Neural crest cell (in vitro differentiated cells): ENCODE data around the gene ZP3. TPM values are rescaled to one million over a fixed set of nuclear protein-coding genes. Genes with fewer than 3 reads are reported as not detected.
"Not testable (repeated sequence)": the region's sequence is repeated elsewhere in the genome, so short reads cannot be mapped to it uniquely, and the experiment has no call there.

Experiments
- DNase-seq: peaks from one replicate; pipeline ENCODE4 v3.0.0; 2021; ENCODE audit warnings: low read depth, mixed read lengths, low spot score
- H3K27ac Mint-ChIP-seq: one replicate; pipeline ENCODE4 v1.8.0; 2021; ENCODE audit warnings: mild to moderate bottlenecking, mixed read lengths; ENCODE audit not compliant: unreplicated experiment
- H3K27me3 Mint-ChIP-seq: 2 replicates; pipeline ENCODE4 v1.8.0; 2021; ENCODE audit warnings: low read depth, mild to moderate bottlenecking, mixed read lengths
- H3K36me3 Mint-ChIP-seq: 2 replicates; pipeline ENCODE4 v1.8.0; 2021; ENCODE audit warnings: low read depth, mild to moderate bottlenecking, mixed read lengths
- H3K4me1 Mint-ChIP-seq: 2 replicates; pipeline ENCODE4 v1.8.0; 2021; ENCODE audit warnings: mixed read lengths
- H3K4me3 Mint-ChIP-seq: one replicate; pipeline ENCODE4 v1.8.0; 2021; ENCODE audit warnings: mild to moderate bottlenecking, mixed read lengths
- H3K9me3 Mint-ChIP-seq: 2 replicates; pipeline ENCODE4 v1.8.0; 2021; ENCODE audit warnings: mixed read lengths
- total RNA-seq: library from RNA; stranded (reverse); gene quantifications from 2 replicates; pipeline ENCODE4 v1.2.1, GENCODE V29; 2021

Gene ZP3
- total RNA-seq, 1 donor from 2014 or later: 0.49 TPM

DNA sequence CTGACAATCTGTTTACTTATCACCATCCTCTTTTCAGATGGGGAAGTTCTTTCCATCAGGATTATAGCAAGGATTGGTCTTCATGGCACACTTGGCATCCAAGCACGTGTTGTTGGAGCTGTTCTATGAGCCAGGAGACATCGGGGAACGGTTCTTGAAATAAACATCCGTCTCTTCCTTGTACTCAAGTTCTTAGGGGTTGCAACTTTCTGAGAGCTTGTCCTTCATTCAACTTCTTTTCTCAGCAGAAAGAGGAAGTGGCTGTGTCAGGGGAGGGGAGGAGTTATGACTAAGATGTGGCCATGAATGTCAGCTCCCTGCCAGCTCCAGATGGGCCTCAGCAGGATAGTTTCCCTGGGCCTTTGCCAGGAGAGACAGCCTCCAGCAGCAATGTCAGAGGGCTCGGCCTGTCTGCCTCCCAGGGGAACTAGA, 20.8 kb downstream of the ZP3 start:
- not testable (repeated sequence) for H3K27me3 Mint-ChIP-seq, H3K4me3 Mint-ChIP-seq, DNase-seq, H3K9me3 Mint-ChIP-seq, H3K36me3 Mint-ChIP-seq, H3K4me1 Mint-ChIP-seq
- H3K27ac Mint-ChIP-seq: peak overlapping the region; percentile 52

DNA sequence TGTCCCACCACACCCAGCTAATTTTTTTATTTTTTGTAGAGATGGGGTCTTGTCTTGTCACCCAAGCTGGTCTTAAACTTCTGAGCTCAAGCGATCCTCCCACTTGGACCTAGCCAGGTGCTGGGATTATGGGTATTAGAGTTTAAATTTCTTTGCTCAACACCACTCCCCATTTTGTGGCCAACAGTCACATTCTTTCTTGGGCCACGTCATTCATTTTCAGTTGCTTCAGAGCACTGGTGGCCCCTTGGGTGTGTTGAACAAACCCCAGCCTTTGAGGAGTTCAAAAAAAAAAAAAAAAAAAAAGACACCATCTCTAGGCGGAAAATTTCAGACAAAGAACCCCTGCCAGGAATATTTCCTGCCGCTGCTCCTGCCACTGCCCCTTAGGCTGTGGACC, 32.3 kb downstream of the ZP3 start:
- not testable (repeated sequence) for H3K4me3 Mint-ChIP-seq, DNase-seq, H3K27ac Mint-ChIP-seq

DNA sequence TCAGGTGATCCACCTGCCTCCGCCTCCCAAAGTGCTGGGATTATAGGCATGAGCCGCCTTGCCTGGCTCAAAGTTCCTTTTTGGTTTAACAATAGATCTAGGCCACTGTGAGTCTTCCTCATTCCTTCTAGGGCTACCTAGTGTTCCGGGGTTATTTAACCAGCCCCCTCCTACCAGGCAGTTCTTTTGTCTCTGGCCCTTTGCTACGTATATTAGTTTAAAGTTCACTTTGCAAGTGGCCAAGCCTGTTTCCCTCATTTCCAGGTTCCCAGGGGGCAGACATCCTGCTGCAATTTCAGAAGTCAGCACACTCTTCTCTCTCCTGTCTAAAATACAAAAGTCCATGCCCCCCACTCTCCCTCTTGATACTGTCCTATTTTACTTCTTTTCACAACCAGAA, 33.8 kb downstream of the ZP3 start:
- not testable (repeated sequence) for H3K36me3 Mint-ChIP-seq, H3K27ac Mint-ChIP-seq, H3K4me1 Mint-ChIP-seq, H3K4me3 Mint-ChIP-seq, H3K9me3 Mint-ChIP-seq, DNase-seq, H3K27me3 Mint-ChIP-seq

More for the DNA sequence above, 32.3 kb downstream of the ZP3 start:
- H3K4me1 Mint-ChIP-seq, H3K36me3 Mint-ChIP-seq, H3K9me3 Mint-ChIP-seq, H3K27me3 Mint-ChIP-seq: not testable (repeated sequence)

DNA sequence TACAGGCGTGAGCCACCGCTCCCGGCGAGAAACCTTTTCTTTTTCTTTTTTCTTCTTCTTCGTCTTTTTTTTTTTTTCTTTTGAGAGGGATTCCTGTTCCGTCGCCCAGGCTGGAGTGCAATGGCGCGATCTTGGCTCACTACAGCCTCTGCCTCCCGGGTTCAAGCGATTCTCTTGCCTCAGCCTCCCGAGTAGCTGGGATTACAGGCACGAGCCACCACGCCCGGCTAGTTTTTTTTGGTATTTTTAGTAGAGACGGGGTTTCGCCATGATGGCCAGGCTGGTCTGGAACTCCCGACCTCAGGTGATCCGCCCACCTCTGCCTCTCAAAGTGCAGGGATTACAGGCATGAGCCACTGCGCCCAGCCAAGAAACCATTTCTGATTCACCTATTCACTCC, 36.0 kb downstream of the ZP3 start:
- not testable (repeated sequence) for H3K4me3 Mint-ChIP-seq, H3K36me3 Mint-ChIP-seq, DNase-seq, H3K9me3 Mint-ChIP-seq, H3K27me3 Mint-ChIP-seq, H3K27ac Mint-ChIP-seq, H3K4me1 Mint-ChIP-seq

DNA sequence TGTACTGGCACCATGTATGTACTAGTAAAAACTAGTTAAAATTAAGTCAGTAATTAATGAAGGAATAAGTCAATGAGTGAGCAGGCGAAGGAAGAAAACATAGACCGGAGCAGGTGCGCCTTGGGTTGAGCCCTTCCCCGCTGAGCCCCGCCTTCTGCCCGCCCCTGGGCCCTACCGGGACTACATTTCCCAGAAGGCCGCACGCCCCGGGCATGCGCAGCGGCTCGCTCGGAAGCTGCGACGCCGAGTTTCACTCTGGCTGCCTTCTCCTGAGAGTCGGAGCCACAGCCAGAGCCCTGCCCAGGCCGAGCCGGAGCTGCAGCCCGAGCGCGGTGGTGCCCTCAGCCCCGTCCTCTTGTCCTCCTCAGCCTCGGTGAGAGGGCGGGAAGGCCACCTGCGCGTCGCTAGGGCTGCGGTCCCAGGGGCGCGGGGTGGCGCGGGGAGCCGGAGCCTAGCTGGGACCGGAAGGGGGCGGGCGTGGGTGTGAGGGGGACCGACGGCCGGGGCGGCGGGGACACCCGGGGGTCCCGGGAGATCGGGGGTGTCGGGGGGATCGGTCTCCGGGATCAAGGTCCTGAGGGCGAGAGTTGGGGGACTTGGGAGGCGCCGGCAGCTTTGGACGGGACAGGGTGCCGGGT, 36.8 kb downstream of the ZP3 start, which contains the start of gene DTX2:
DTX2 (plus strand) TSS at position 246 of the 638 bp plus-strand sequence. CDS start 18,801 bp downstream, outside the sequence.
- not testable (repeated sequence) for H3K27me3 Mint-ChIP-seq, H3K9me3 Mint-ChIP-seq, H3K4me1 Mint-ChIP-seq, H3K4me3 Mint-ChIP-seq, H3K36me3 Mint-ChIP-seq, DNase-seq, H3K27ac Mint-ChIP-seq

DNA sequence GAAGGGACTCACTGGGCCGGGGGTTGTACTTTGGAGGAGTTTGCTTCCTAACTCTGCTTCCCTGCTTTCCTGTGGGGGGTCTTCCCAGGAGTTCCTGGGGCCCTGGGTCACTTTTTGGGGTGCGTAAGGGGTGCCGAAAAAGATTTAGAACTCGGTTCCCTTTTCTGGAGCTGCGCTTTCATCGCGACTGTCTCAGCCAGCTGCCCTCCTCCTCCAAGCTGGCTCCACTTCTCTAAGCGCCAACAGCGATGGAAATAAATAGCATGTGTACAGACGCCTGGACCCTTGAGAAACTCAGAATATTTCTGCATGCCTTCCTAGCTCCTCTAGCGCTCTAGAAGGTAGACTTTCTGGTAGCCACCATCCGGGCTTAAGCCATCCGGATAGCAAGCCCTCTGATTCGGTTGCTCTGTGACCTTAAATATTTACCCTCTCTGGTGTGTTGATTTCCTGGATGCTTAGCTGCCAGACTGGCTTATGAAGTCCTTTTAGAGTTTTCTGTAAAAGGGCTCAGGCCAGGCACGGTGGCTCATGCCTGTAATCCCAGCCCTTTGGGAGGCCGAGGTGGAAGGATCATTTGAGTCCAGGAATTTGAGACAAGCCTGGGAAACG, 37.6 kb downstream of the ZP3 start:
- DNase-seq, H3K4me3 Mint-ChIP-seq, H3K27ac Mint-ChIP-seq, H3K36me3 Mint-ChIP-seq, H3K9me3 Mint-ChIP-seq, H3K4me1 Mint-ChIP-seq, H3K27me3 Mint-ChIP-seq: not testable (repeated sequence)

DNA sequence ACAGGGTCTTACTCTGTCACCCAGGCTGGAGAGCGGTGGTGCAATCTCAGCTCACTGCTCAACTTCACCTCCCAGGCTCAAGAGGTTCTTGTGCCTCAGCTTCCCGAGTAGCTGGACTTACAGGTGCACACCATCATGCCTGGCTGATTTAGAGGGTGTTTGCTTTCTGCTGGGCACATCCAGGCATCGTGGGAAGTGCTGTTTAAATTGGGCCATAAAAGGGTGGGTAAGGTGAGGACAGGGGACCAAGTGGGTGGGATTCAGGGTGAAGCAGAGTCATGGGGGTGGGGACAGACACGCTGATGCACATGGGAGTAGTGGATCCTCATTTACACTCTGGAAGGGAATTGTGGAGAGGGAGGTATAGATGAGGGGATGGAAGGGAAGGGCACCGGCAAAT, 40.2 kb downstream of the ZP3 start:
- H3K4me1 Mint-ChIP-seq, DNase-seq, H3K27ac Mint-ChIP-seq, H3K4me3 Mint-ChIP-seq, H3K36me3 Mint-ChIP-seq, H3K9me3 Mint-ChIP-seq, H3K27me3 Mint-ChIP-seq: not testable (repeated sequence)

DNA sequence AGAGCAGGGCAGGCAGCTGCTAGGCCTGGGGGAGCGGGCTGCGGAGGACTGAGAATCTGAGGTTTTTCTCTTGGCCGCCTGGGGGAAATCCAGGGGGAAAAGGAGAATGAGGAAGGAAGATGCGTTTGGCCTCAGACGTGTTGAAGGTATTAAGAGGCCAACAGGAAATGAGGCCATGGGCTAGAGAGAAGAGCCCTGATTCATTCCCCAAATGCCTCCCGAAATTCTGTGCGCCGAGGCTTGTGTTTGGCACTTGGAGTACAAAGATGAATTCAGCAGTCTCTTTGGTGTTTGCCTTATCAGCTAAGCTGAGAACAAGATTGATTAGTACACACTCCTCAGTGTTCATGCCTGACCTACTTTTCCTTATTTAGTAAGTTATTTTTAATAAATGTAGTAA, 41.2 kb downstream of the ZP3 start:
- not testable (repeated sequence) for H3K4me3 Mint-ChIP-seq, H3K36me3 Mint-ChIP-seq, DNase-seq, H3K4me1 Mint-ChIP-seq, H3K27me3 Mint-ChIP-seq, H3K27ac Mint-ChIP-seq, H3K9me3 Mint-ChIP-seq

DNA sequence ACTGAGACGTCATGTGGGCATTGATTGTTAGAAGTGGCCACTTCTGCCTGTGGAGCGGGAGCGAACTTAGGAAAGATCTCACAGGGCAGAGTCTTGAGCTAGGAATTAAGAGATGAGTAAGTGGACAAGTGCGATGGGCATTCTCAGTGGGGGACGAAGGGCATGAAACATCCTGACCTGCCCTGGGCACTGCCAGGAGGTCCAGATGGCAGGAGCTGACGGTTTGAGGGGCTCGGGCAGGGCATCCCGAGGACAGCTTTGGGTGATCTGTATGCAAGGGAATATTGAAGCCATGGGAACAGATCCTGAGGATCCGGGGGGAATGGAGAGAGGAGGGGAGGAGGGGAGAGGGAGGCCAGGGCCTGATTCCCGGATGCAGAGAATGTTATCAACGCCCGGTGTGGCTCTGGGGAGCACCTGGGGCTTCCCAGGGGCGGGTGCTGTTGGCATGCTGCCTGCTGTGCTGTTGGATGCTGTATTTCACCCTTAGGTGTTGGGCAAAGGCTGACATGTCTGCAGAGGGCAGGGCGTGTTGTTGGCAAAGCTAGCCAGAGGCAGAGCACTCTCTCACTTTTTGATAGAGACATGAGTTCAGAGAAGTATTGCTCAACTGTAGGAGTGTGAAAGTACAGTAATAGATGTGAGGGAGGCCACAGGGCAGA, 43.1 kb downstream of the ZP3 start:
- not testable (repeated sequence) for H3K36me3 Mint-ChIP-seq, DNase-seq, H3K9me3 Mint-ChIP-seq, H3K4me3 Mint-ChIP-seq, H3K27me3 Mint-ChIP-seq, H3K4me1 Mint-ChIP-seq
- peak overlapping the region; percentile 12 for H3K27ac Mint-ChIP-seq

DNA sequence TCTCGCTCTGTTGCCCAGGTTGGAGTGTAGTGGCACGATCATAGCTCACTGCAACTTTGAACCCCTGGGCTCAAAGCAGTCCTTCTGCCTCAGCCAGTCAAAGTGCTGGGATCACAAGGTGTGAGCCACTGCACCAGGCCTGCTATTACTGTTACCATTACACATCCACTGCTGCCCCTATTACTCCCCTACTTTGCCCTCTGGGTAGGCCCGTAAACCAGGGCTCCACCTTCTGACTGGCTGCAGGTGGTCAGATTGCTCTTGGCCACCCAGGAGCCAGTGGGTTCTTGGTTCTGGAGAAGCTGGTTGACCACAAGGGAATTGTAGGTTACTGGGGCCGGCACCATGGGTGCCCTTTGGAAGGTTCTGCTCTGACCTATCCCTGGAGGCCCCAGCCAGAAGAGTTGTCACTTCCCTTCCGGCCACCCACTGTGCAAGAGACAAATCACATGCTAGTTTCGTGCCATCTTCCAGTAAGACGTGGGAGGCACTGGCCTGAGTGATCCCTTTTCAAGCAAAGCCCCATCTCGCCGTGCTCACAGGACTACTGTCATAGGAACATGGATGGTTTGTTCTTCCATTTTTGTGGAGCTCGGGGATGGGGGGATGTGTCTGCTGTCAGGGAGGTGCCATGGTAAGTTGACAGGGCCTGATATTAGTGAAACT, 46.9 kb downstream of the ZP3 start:
- not testable (repeated sequence) for H3K9me3 Mint-ChIP-seq, H3K4me1 Mint-ChIP-seq, H3K36me3 Mint-ChIP-seq, DNase-seq, H3K4me3 Mint-ChIP-seq, H3K27me3 Mint-ChIP-seq, H3K27ac Mint-ChIP-seq

DNA sequence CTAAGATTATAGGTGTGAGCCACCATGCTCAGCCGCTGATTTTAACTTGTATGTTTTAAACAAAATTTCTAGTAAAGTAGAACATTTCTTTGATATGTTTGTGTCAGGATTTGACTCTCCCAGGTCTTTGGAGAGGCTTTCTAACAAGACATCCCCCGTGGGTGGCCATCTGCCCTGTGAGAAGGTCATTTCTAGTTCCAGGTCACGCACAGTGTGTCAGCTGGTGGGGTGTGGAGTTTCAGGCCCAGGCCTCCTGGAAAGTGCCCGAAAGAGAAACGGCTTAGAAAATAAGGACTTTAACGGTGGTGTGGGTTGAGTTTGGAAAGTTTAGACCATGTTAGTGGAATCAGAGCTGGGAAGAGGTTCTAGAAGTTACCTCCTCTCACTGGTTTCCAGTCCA, 48.3 kb downstream of the ZP3 start:
- not testable (repeated sequence) for H3K36me3 Mint-ChIP-seq, H3K4me3 Mint-ChIP-seq, H3K4me1 Mint-ChIP-seq, DNase-seq, H3K27me3 Mint-ChIP-seq, H3K9me3 Mint-ChIP-seq, H3K27ac Mint-ChIP-seq

DNA sequence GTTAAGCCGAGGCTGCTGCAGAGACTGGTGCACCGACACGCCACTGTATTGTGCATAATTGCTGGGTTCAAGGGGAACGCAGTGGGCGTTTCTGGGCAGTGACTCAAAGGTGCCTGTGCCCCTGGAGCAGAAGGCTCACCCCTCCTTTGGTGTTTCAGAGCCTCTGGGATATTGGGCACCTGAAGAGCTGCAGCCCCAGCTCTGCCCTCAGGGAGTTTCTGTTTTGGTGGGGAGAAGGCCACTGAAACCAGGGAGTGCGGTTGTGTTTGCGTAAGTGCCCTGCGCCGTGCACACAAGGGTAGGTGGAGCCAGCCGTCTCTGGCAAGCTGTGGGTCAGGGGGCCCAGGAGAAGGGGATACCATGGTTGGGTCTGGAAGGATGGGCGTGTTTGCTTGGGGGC, 51.5 kb downstream of the ZP3 start:
- not testable (repeated sequence) for DNase-seq, H3K9me3 Mint-ChIP-seq, H3K4me1 Mint-ChIP-seq, H3K4me3 Mint-ChIP-seq, H3K27me3 Mint-ChIP-seq, H3K27ac Mint-ChIP-seq, H3K36me3 Mint-ChIP-seq

DNA sequence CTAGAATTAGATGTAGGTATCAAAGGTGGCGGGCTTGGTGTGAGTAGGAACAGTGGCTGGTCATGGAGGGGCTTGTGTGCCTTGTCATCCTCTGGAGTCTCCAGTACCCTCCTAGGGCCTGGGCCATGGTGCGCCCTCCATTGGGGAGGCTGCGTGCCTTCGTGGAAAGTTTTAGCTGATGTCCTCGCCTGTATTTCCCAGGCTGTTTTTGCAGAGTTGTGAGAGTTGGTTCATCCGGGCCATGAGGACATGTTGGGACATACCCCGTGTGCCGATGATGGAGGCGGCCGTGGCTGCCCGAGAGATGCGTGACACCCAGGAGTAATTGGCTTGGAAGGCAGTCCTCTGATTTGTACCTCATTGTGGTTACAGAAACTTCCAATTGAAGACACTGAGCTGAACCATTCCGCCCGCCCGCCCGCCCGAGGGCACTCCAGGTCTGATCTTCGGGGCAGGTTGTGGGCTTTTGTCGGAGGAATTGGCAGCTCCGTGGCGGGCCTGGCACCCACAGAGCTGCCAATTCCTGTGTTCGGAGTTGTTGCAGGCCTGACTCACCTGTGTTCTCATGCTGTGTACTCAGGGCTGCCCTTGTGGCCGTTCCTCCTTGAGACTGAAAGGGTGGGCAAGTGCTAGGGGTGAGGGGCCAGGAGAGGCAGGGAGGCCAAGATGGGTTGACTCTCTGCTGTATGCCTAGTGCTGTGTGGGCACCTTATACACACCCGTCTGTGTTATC, 52.2 kb downstream of the ZP3 start:
- not testable (repeated sequence) for H3K9me3 Mint-ChIP-seq, H3K4me3 Mint-ChIP-seq, H3K27ac Mint-ChIP-seq, H3K36me3 Mint-ChIP-seq, DNase-seq, H3K27me3 Mint-ChIP-seq, H3K4me1 Mint-ChIP-seq
